A549 (cell line): ENCODE measurements around the gene ANKRD7. TPM values are rescaled to one million over a fixed set of nuclear protein-coding genes. Genes with fewer than 3 reads are reported as not detected.

Experiments
- ATAC-seq, 2 experiments: fragments of 200-7000 bp in 1 of 2; fragments of >200 bp in 1 of 2; cut with Nextera tagmentation in 1 of 2; cut with Tn5 transposase in 1 of 2; 3 replicates each; pipeline versions ENCODE4 v1.8.0 to v1.9.1; 2018 to 2020; ENCODE audit warnings: mild to moderate bottlenecking in 1 of 2, moderate library complexity in 1 of 2
- CTCF ChIA-PET: fragments of 300-600 bp; sonication (Branson Sonifier 250); formaldehyde crosslinking; extraction: SDS; loops from one replicate; lab custom pipeline; 2021; ENCODE audit warnings: antibody characterized with exemption, inconsistent platforms; lab: Yijun Ruan, JAX
- POLR2A ChIA-PET: fragments of 350-600 bp; formaldehyde crosslinking; extraction: SDS; loops from one replicate; lab custom pipeline; 2021; ENCODE audit warnings: antibody characterized with exemption, inconsistent platforms; lab: Yijun Ruan, JAX
- DNase-seq, 2 experiments: peaks; one replicate each; pipeline versions ENCODE4 v3.0.0 to v3.0.0-alpha.2; 2011 to 2016; ENCODE audit warnings: low read depth in 1 of 2, low spot score in 1 of 2
- FAIRE-seq: peaks from 2 replicates; lab custom pipeline; 2011; peaks lifted over from hg19 to GRCh38; lab: Jason Lieb, UNC
- H3K27ac ChIP-seq, 2 experiments: fragments of >200 bp; sonication (Bioruptor Twin); formaldehyde crosslinking; 3 replicates each; pipeline ENCODE4 v1.5.1; 2016 to 2017
- H3K4me1 ChIP-seq: fragments of >200 bp; sonication (Bioruptor Twin); formaldehyde crosslinking; 3 replicates; pipeline ENCODE4 v1.6.1; 2016
- H3K4me2 ChIP-seq: fragments of >200 bp; sonication (Bioruptor Twin); formaldehyde crosslinking; 3 replicates; pipeline ENCODE4 v1.6.1; 2016
- H3K4me3 ChIP-seq: fragments of >200 bp; sonication (Bioruptor Twin); formaldehyde crosslinking; 3 replicates; pipeline ENCODE4 v1.5.1; 2016
- H3K9me3 ChIP-seq: fragments of >200 bp; sonication (Bioruptor Twin); formaldehyde crosslinking; 3 replicates; pipeline ENCODE4 v1.6.1; 2016
- BCL3 ChIP-seq: fragments of >200 bp; sonication (Bioruptor Twin); formaldehyde crosslinking; IDR thresholded peaks from 3 replicates; pipeline ENCODE4 v1.6.1; 2016
- ELK1 ChIP-seq: fragments of 150-350 bp; IDR thresholded peaks from 2 replicates; pipeline ENCODE4 v1.6.1; 2014; ENCODE audit warnings: low read depth, mild to moderate bottlenecking, low read length
- EP300 ChIP-seq, 2 experiments: fragments of >200 bp; sonication (Bioruptor Twin); formaldehyde crosslinking; IDR thresholded peaks; 2 replicates in 1 of 2; 3 replicates in 1 of 2; pipeline ENCODE4 v1.6.1; 2016 to 2017
- ESRRA ChIP-seq: fragments of 150-350 bp; IDR thresholded peaks from 2 replicates; pipeline ENCODE4 v1.6.1; 2014; ENCODE audit warnings: mild to moderate bottlenecking, low read length, borderline replicate concordance
- FOSL2 ChIP-seq, 2 experiments: fragments of 450-650 bp in 1 of 2; fragments of >200 bp in 1 of 2; sonication (Bioruptor Twin) in 1 of 2; formaldehyde crosslinking; IDR thresholded peaks; 2 replicates each; pipeline versions ENCODE4 v1.5.0 to v1.6.1; 2016 to 2020; ENCODE audit warnings: mild to moderate bottlenecking in 1 of 2, moderate library complexity in 1 of 2
- JUN ChIP-seq, 2 experiments: fragments of >200 bp; sonication (Bioruptor Twin); formaldehyde crosslinking; IDR thresholded peaks; 2 replicates in 1 of 2; 3 replicates in 1 of 2; pipeline ENCODE4 v1.6.1; 2016 to 2017
- NPAS2 ChIP-seq: fragments of 250-450 bp; sonication (Bioruptor Pico); IDR thresholded peaks from 2 replicates; pipeline ENCODE4 v1.8.0; 2022; ENCODE audit warnings: mild to moderate bottlenecking, moderate library complexity, borderline replicate concordance
- PBX3 ChIP-seq: IDR thresholded peaks from 2 replicates; pipeline ENCODE4 v1.6.1; 2012
- PHF8 ChIP-seq: fragments of 200-600 bp; sonication (generic); IDR thresholded peaks from 2 replicates; pipeline ENCODE4 v1.6.1; 2016; ENCODE audit warnings: low read depth, mild to moderate bottlenecking, antibody characterized with exemption, moderate library complexity, borderline replicate concordance
- RCOR1 ChIP-seq: fragments of 150-350 bp; IDR thresholded peaks from 2 replicates; pipeline ENCODE4 v1.6.1; 2014; ENCODE audit warnings: antibody characterized with exemption, low read length, low read depth
- REST ChIP-seq: fragments of 200-600 bp; sonication (generic); IDR thresholded peaks from 2 replicates; pipeline ENCODE4 v1.6.1; 2016; ENCODE audit warnings: antibody characterized with exemption, mild to moderate bottlenecking, moderate library complexity
- ZC3H11A ChIP-seq: fragments of 450-650 bp; IDR thresholded peaks from 2 replicates; pipeline ENCODE4 v1.6.1; 2014; ENCODE audit warnings: antibody characterized with exemption, mild to moderate bottlenecking
- WGBS: methylation state at CpG from one replicate; pipeline ENCODE4 v1.1.6; 2017; ENCODE audit errors: missing lambda C conversion rate; 5-methylcytosine and 5-hydroxymethylcytosine counted together
- polyA plus RNA-seq, 4 experiments: library from polyadenylated mRNA; depleted of rRNA in 3 of 4; stranded (reverse); fragments of >200 nt; fragmentation: RNase III in 1 of 4; extraction: RNeasy Plus Mini Kit Qiagen cat#74134 plus additional on column Dnase treatment in 1 of 4; gene quantifications; 2 replicates in 3 of 4; 3 replicates in 1 of 4; pipeline ENCODE4 v1.2.3, GENCODE V29; 2011 to 2017
- TF ChIP-seq, protein P1 (sequence below): fragments of 450-650 bp; IDR thresholded peaks from 2 replicates; pipeline ENCODE4 v1.6.1; 2014; ENCODE audit warnings: antibody characterized with exemption
- TF ChIP-seq, protein P2 (sequence below): fragments of 250-450 bp; sonication (Bioruptor Pico); IDR thresholded peaks from 2 replicates; pipeline ENCODE4 v1.5.0; 2020; ENCODE audit warnings: low read depth, mild to moderate bottlenecking, moderate library complexity

The ANKRD7 gene
- polyA plus RNA-seq, 2 of the 4 experiments (the other 2 are of a cell fraction) = 0.59 to 0.70 TPM

DNA sequence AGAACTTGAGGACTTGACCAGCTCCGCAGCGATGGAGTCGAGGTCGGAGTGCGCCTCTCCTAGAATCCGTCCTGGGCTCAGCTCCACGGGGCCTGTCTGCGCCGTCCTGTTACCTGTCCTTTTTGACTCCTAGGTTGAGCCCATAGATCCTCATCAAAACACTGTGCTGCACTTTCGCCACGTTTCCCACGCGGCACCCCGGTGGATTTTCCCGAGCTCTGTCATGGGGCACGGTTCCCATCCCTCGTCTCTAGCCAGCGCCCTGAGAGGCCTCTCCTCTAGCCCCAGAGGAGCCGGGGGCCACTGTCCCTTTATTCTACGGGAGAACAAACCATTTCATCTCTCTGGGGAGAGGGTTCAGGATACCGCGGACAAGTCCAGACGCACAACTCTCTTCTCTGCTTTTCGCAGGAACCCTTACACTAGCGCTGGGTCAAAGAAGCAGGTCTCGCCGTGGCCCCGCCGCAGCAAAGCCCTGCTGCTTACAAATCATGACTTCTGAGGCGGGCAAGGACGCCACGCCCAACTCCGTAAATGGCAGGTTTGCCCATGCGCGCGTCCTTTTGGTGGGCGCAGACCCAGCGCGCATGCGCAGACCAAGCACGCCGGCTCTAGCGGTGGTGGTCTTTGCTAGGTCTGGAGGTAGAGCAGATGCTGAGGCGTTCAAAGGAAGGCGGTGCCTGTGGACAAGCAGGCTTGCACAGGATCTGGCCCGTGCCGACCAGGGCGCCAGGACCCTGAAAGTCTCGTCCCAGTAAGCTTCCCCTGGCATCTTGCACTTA is 10.3 kb upstream of the ANKRD7 start (continued):
- no peak for TF ChIP-seq ELK1
- no peak for TF ChIP-seq RCOR1
- TF ChIP-seq, protein P1, sequence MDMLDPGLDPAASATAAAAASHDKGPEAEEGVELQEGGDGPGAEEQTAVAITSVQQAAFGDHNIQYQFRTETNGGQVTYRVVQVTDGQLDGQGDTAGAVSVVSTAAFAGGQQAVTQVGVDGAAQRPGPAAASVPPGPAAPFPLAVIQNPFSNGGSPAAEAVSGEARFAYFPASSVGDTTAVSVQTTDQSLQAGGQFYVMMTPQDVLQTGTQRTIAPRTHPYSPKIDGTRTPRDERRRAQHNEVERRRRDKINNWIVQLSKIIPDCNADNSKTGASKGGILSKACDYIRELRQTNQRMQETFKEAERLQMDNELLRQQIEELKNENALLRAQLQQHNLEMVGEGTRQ = no peak
- TF ChIP-seq BCL3 = no peak
- TF ChIP-seq, protein P2, sequence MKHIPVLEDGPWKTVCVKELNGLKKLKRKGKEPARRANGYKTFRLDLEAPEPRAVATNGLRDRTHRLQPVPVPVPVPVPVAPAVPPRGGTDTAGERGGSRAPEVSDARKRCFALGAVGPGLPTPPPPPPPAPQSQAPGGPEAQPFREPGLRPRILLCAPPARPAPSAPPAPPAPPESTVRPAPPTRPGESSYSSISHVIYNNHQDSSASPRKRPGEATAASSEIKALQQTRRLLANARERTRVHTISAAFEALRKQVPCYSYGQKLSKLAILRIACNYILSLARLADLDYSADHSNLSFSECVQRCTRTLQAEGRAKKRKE = no peak

DNA sequence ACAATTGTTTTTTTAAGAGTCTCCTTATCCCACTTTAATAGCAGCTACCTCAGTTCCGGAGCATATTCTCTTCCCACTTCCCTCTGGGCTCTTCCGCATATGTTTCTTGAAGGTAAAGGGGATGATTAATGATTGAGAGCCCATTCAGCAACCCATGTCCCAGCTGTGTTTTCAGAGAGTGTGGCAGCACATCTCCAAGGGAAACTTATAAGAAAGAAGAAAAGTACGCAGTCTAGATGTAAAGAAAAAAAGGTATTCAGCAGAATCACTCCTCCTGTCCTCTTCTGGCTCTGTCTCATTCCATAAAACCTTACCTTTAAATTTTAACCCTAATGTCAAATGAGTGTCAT is 9.7 kb upstream of the ANKRD7 start:
- H3K4me3 ChIP-seq = peak overlapping the region; percentile 63
- peak overlapping the region; percentile 71 to 82 for H3K27ac ChIP-seq
- ATAC-seq = peak; percentile 32 to 48; a peak in 4 of 6 replicates
- no peak for TF ChIP-seq PHF8
- no peak for TF ChIP-seq FOSL2 (IDR thresholded peaks at IDR 0.05)
- TF ChIP-seq FOSL2 (CRISPR knock-in tag; IDR thresholded peaks at IDR 0.05) = no peak
- no peak for TF ChIP-seq PBX3
- TF ChIP-seq, protein P2 = no peak
- TF ChIP-seq JUN (IDR thresholded peaks at IDR 0.05) = no peak
- TF ChIP-seq ZC3H11A = no peak
- no peak for TF ChIP-seq ESRRA
- TF ChIP-seq EP300 (IDR thresholded peaks at IDR 0.05) = no peak
- TF ChIP-seq NPAS2 (CRISPR knock-in tag) = no peak
- no peak for FAIRE-seq
- H3K4me2 ChIP-seq = peak overlapping the region; percentile 98
- H3K4me1 ChIP-seq = 0 out of 3 replicates have a peak, but pooled peaks cover 6% of the 10 kb centered on the region
- no peaks in the 10 kb centered on the region for H3K9me3 ChIP-seq
- ChIA-PET POLR2A (no interaction called here), CTCF (no interaction called here)
- peak in 1 of 2 experiments; percentile 3 for DNase-seq
- WGBS = 66% methylated on average over 3 of the region's 3 CpGs

DNA sequence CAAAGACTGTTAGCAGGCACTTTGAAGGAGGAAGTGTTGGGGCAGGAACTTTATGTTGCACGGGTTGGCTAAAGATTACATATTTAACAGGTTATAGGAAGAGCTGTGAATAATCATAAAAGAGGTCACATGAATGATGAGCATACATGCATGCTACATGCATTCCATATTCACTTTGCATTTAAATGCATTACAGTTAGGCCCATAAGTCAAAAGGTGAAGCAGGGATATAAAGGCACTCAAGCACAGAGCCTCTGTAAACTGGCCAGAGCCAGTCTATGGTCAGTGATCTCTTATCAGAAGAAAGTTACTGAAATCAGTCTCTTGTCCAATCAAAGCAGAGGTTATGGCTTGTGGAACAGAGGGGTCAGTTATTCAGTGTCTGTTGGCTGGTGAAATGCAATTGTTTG is 7.3 kb upstream of the ANKRD7 start:
- CTCF ChIA-PET = no interaction called here
- ATAC-seq = no peak
- 9% methylated on average over 1 of the region's 1 CpG for WGBS
- H3K9me3 ChIP-seq = no peaks in the 10 kb centered on the region
- no peak for DNase-seq
- FAIRE-seq = no peak
- H3K27ac ChIP-seq = no peak overlapping the region
- TF ChIP-seq REST = no peak
- TF ChIP-seq, protein P1 = no peak
- no peak overlapping the region for H3K4me2 ChIP-seq
- 0 out of 3 replicates have a peak, but pooled peaks cover 6% of the 10 kb centered on the region for H3K4me1 ChIP-seq
- H3K4me3 ChIP-seq = no peak overlapping the region
- POLR2A ChIA-PET = no interaction called here
